22Rv1 (cell line): ENCODE data around the gene DGAT2L6.

Experiments used
- ZFX ChIP-seq: fragments of 450-650 bp; IDR thresholded peaks from 2 replicates; pipeline ENCODE4 v1.6.1; 2017; ENCODE audit warnings: antibody characterized with exemption, borderline replicate concordance
- TF ChIP-seq, protein P1 (sequence below): fragments of 450-650 bp; IDR thresholded peaks from 2 replicates; pipeline ENCODE4 v1.5.1; 2017; ENCODE audit warnings: mild to moderate bottlenecking

DNA sequence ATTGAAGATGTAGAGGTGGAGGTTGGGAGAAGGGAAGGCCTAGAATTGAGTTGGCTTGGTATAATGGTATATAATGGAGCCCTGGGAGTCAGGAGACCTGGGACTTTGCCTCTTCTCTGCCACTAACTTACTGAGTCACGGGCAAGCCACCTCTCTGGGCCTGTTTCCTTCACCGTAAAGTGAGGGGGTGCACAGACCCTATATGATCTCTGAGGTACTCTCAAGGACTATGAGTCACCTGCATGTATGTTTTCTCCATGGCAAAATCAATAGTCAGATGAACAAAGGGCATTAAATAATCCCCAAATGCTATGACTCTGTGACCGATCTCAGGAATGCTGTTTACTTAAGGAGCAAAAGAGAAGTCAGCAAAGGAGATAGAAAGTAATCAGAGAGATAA, 77.6 kb downstream of the DGAT2L6 start:
- TF ChIP-seq ZFX, result no peak
- TF ChIP-seq, protein P1, sequence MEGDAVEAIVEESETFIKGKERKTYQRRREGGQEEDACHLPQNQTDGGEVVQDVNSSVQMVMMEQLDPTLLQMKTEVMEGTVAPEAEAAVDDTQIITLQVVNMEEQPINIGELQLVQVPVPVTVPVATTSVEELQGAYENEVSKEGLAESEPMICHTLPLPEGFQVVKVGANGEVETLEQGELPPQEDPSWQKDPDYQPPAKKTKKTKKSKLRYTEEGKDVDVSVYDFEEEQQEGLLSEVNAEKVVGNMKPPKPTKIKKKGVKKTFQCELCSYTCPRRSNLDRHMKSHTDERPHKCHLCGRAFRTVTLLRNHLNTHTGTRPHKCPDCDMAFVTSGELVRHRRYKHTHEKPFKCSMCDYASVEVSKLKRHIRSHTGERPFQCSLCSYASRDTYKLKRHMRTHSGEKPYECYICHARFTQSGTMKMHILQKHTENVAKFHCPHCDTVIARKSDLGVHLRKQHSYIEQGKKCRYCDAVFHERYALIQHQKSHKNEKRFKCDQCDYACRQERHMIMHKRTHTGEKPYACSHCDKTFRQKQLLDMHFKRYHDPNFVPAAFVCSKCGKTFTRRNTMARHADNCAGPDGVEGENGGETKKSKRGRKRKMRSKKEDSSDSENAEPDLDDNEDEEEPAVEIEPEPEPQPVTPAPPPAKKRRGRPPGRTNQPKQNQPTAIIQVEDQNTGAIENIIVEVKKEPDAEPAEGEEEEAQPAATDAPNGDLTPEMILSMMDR, result no peak
